Panc1 (cell line): Measurements from ENCODE around the gene UNKL. TPM values are rescaled to one million over a fixed set of nuclear protein-coding genes. Genes with fewer than 3 reads are reported as not detected.

ENCODE experiments used
- ATAC-seq: fragments of 200-7000 bp; cut with Tn5 transposase; 2 replicates; pipeline ENCODE4 v1.9.1; 2020; ENCODE audit warnings: mild to moderate bottlenecking, moderate library complexity
- BruUV-seq: library from RNA; stranded (reverse); fragments of 400-500 nt; replicated peaks from 2 replicates; lab custom pipeline; 2021; lab: Mats Ljungman, UMichigan
- CTCF ChIA-PET: fragments of 300-600 bp; sonication (Branson Sonifier 250); formaldehyde crosslinking; loops from one replicate; lab custom pipeline; 2022; ENCODE audit warnings: antibody characterized with exemption; lab: Charles Lee
- POLR2A ChIA-PET: fragments of 300-600 bp; sonication (Branson Sonifier 250); formaldehyde crosslinking; loops from one replicate; lab custom pipeline; 2022; ENCODE audit warnings: antibody characterized with exemption; lab: Charles Lee
- DNase-seq: peaks from one replicate; pipeline ENCODE4 v3.0.0-alpha.2; 2010; ENCODE audit warnings: low read depth, low spot score
- H3K27ac ChIP-seq: 2 replicates; pipeline ENCODE4 v1.5.1; 2011; ENCODE audit warnings: mild to moderate bottlenecking, low read length, inconsistent platforms
- H3K27me3 ChIP-seq: fragments of 200-500 bp; sonication (Bioruptor generic); 2 replicates; pipeline ENCODE4 v1.6.0; 2014; ENCODE audit warnings: low read length, inconsistent platforms; ENCODE audit not compliant: control insufficient read depth, insufficient read depth
- H3K36me3 ChIP-seq: fragments of 200-500 bp; sonication (Bioruptor generic); 2 replicates; pipeline ENCODE4 v1.5.1; 2014; ENCODE audit warnings: inconsistent platforms, mild to moderate bottlenecking, low read length, moderate library complexity; ENCODE audit not compliant: control insufficient read depth, insufficient read depth
- H3K4me1 ChIP-seq: 2 replicates; pipeline ENCODE4 v1.5.1; 2011; ENCODE audit warnings: inconsistent platforms, mild to moderate bottlenecking, low read length, moderate library complexity; ENCODE audit not compliant: control insufficient read depth, insufficient read depth
- H3K4me3 ChIP-seq, 2 experiments: 2 replicates each; pipeline ENCODE4 v1.5.1; 2011 to 2012; ENCODE audit warnings: low read depth in 2 of 2, low read length in 2 of 2, mild to moderate bottlenecking in 2 of 2, inconsistent platforms in 1 of 2, moderate library complexity in 1 of 2
- H3K9me3 ChIP-seq: fragments of 200-500 bp; sonication (Bioruptor generic); 2 replicates; pipeline ENCODE4 v1.5.1; 2014; ENCODE audit warnings: low read depth, mild to moderate bottlenecking, inconsistent platforms, low read length, moderate library complexity; ENCODE audit not compliant: control insufficient read depth, insufficient read depth
- CTCF ChIP-seq: fragments of 450-650 bp; IDR thresholded peaks from 2 replicates; pipeline ENCODE4 v1.5.1; 2017; ENCODE audit warnings: mild to moderate bottlenecking
- POLR2AphosphoS5 ChIP-seq: IDR thresholded peaks from 2 replicates; pipeline ENCODE4 v1.6.1; 2012; ENCODE audit warnings: mild to moderate bottlenecking, low read depth, low read length, moderate library complexity
- REST ChIP-seq, 2 experiments: IDR thresholded peaks; 2 replicates each; pipeline ENCODE4 v1.6.1; 2011 to 2012; ENCODE audit warnings: low read depth in 2 of 2, control low read depth in 1 of 2, low read length in 1 of 2, mild to moderate bottlenecking in 1 of 2, moderate library complexity in 1 of 2; ENCODE audit not compliant: insufficient read depth in 1 of 2
- SIN3A ChIP-seq: IDR thresholded peaks from 2 replicates; pipeline ENCODE4 v1.6.1; 2012; ENCODE audit warnings: low read depth, mild to moderate bottlenecking, low read length, moderate library complexity, borderline replicate concordance; ENCODE audit not compliant: insufficient read depth
- TCF7L2 ChIP-seq: IDR thresholded peaks from 2 replicates; pipeline ENCODE4 v1.6.1; 2011; ENCODE audit warnings: mild to moderate bottlenecking, low read depth, low read length, inconsistent platforms
- in situ Hi-C: cut with HindIII; loops from 2 replicates; pipeline ENCODE4 v1.10.0; 2016; ENCODE audit warnings: low sequenced_read_pairs, low pct_unique_long_range_greater_than_20kb
- intact Hi-C: fragments of 100-400 bp; cut with micrococcal nuclease; formaldehyde crosslinking; loops from one replicate; pipeline ENCODE4 v1.10.0; 2022; ENCODE audit not compliant: unreplicated experiment
- total RNA-seq: library from RNA; stranded (reverse); gene quantifications from one replicate; pipeline ENCODE4 v1.2.1, GENCODE V29; 2021; ENCODE audit not compliant: unreplicated experiment

Gene UNKL
- total RNA-seq, 1 experiment from 2014 or later, result 26.6 TPM

DNA sequence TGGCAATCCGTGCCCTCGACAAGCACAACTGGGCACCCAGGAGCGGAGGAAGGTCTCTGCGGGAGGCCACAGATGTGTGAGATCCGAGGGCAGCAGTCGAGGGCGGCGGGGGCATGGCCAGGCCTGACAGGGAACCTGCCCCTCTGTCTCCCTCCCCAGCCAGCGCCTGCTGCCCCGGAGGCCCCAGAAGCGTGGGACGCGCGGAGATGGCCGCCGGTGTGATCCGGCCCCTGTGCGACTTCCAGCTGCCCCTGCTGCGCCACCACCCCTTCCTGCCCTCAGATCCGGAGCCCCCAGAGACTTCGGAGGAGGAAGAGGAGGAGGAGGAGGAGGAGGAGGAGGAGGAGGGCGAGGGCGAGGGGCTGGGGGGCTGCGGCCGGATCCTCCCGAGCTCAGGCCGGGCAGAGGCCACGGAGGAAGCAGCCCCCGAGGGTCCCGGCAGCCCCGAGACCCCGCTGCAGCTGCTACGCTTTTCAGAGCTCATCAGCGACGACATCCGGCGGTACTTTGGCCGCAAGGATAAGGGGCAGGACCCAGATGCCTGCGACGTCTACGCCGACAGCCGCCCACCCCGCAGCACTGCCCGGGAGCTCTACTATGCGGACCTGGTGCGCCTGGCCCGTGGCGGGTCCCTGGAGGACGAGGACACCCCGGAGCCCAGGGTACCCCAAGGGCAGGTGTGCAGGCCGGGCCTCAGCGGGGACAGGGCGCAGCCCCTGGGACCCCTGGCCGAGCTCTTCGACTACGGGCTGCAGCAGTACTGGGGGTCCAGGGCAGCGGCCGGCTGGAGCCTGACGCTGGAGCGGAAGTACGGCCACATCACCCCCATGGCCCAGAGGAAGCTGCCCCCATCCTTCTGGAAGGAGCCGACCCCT, 18.1 kb upstream of the UNKL start:
- BruUV-seq, result no TSS peak
- in situ Hi-C loops (no loop called here), intact Hi-C loops (no loop called here)
- no peak overlapping the region for H3K4me3 ChIP-seq
- no peaks in the 10 kb centered on the region for H3K4me1 ChIP-seq
- CTCF ChIA-PET, result no interaction called here
- POLR2A ChIA-PET, result no interaction called here
- no peaks in the 10 kb centered on the region for H3K9me3 ChIP-seq
- no peaks in the 10 kb centered on the region for H3K27me3 ChIP-seq
- ATAC-seq (no peak), DNase-seq (no peak)
- no peak overlapping the region for H3K27ac ChIP-seq
- H3K36me3 ChIP-seq, result no peaks in the 10 kb centered on the region
- TF ChIP-seq TCF7L2 (no peak), REST (IDR thresholded peaks at IDR 0.05; ENCODE audit: insufficient read depth in 1 of 2, low read depth in 2 of 2, low read length in 1 of 2) (no peak), CTCF (no peak), SIN3A (no peak)

DNA sequence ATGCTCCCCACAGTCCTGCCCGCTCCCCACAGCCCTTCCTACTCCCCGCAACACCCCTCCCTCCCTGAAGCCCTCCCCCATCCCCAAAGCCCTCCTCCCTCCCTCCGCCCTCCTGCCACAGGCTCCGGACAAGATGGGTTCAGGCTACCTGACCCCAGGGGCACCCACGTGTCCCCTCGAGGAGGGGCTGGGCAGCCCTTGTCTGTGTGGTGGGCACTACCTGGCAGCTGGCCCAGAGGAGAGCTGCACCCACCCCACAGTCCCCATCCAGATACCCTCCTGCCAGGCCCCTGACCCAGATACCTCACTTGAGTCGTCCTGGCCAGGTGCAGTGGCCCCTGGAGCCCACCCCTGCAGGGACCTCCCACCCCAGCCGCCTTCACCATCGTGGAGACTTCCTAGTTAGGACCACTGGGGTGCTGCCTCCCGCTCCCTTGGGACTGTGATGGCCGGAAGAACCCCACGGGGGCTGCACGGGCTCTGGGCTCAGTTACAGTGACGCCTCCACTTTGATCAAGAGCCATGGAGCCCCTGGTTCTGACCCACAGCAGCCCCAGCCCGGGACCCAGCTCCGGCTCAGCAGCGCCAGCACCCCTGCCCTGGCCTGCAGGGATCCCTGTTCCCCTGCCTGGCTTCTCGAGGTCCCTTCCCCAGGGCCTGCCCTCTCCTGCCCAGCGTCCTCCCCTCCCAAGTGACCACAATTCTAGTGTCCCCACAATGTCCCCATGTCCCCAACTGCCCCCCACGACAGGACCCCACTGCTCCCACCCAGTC, 17.2 kb upstream of the UNKL start:
- in situ Hi-C loops (no loop called here), intact Hi-C loops (no loop called here)
- H3K9me3 ChIP-seq, result no peaks in the 10 kb centered on the region
- H3K27me3 ChIP-seq, result no peaks in the 10 kb centered on the region
- H3K4me3 ChIP-seq, result no peak overlapping the region
- H3K4me1 ChIP-seq, result no peaks in the 10 kb centered on the region
- no peaks in the 10 kb centered on the region for H3K36me3 ChIP-seq
- no TSS peak for BruUV-seq
- ATAC-seq (no peak), DNase-seq (no peak)
- ChIA-PET CTCF (no interaction called here), POLR2A (no interaction called here)
- H3K27ac ChIP-seq, result no peak overlapping the region
- TF ChIP-seq SIN3A (no peak), TCF7L2 (no peak), CTCF (no peak), POLR2AphosphoS5 (no peak), REST (IDR thresholded peaks at IDR 0.05; ENCODE audit: insufficient read depth in 1 of 2, low read depth in 2 of 2, low read length in 1 of 2) (no peak)
